Hepatocyte (in vitro differentiated cells): ENCODE results near the gene PAN3.

Experiments used
- EZH2 ChIP-seq: fragments of 200-600 bp; sonication (generic); IDR thresholded peaks from 2 replicates; pipeline ENCODE4 v1.6.1; 2016; ENCODE audit warnings: antibody characterized with exemption, mild to moderate bottlenecking, borderline replicate concordance
- EZH2phosphoT487 ChIP-seq: fragments of 200-600 bp; sonication (generic); IDR thresholded peaks from one replicate; pipeline ENCODE4 v1.6.1; 2018; ENCODE audit warnings: antibody characterized with exemption, mild to moderate bottlenecking, low read depth, moderate library complexity; ENCODE audit not compliant: unreplicated experiment, severe bottlenecking
- TF ChIP-seq, protein P1 (sequence below): fragments of 200-600 bp; sonication (generic); IDR thresholded peaks from 2 replicates; pipeline ENCODE4 v1.5.1; 2016; ENCODE audit warnings: antibody characterized with exemption, mild to moderate bottlenecking; ENCODE audit not compliant: poor library complexity

DNA sequence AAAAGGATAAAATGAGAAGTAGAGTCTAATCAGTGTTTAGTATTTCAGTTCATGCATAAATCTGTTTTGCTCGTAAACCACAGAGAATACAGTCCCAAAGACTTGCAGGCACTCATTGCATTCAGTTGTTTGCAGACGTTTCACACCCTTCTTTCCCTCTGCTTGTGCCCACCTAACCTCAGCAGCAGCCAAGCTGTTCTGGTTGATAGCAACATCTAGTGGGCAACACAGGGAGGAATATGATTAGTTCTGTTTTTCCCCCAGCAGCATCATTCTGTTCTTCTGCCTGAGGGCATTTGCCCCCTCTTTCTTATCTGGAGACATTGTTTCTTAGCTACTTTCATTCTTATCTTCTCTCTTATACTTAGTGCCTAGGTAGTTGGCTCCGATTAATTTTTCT is 135.6 kb downstream of the PAN3 start:
- TF ChIP-seq, protein P1, sequence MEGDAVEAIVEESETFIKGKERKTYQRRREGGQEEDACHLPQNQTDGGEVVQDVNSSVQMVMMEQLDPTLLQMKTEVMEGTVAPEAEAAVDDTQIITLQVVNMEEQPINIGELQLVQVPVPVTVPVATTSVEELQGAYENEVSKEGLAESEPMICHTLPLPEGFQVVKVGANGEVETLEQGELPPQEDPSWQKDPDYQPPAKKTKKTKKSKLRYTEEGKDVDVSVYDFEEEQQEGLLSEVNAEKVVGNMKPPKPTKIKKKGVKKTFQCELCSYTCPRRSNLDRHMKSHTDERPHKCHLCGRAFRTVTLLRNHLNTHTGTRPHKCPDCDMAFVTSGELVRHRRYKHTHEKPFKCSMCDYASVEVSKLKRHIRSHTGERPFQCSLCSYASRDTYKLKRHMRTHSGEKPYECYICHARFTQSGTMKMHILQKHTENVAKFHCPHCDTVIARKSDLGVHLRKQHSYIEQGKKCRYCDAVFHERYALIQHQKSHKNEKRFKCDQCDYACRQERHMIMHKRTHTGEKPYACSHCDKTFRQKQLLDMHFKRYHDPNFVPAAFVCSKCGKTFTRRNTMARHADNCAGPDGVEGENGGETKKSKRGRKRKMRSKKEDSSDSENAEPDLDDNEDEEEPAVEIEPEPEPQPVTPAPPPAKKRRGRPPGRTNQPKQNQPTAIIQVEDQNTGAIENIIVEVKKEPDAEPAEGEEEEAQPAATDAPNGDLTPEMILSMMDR, result peak; percentile 4
- TF ChIP-seq EZH2 (no peak), EZH2phosphoT487 (no peak)
